Measurements from ENCODE around the gene DCTN2.

DCTN2 gene

GRCh38 chr12:57549203-57549908 is 2.4 kb upstream of the DCTN2 start:
- DNase-seq, result no peak

- no peak for DNase-seq
Observed at GRCh38 chr12:57548488-57548887, 1.5 kb upstream of the DCTN2 start.

- no peak for DNase-seq
Observed at GRCh38 chr12:57548013-57548315, 972 bp upstream of the DCTN2 start.

- DNase-seq, result no peak
Observed at GRCh38 chr12:57547288-57548012, 458 bp upstream of the DCTN2 start.

GRCh38 chr12:57545809-57546437 is 1.1 kb downstream of the DCTN2 start:
- DNase-seq, result no peak

GRCh38 chr12:57543581-57543980 is 3.4 kb downstream of the DCTN2 start:
- no peak for DNase-seq

GRCh38 chr12:57541717-57542116 is 5.3 kb downstream of the DCTN2 start:
- DNase-seq, result no peak

- no peak for DNase-seq
Observed at GRCh38 chr12:57541001-57541400, 6.0 kb downstream of the DCTN2 start.

- no peak for DNase-seq
Observed at GRCh38 chr12:57539134-57539768, 7.7 kb downstream of the DCTN2 start.

- DNase-seq, result no peak
Observed at GRCh38 chr12:57536597-57536942, 10.4 kb downstream of the DCTN2 start.

GRCh38 chr12:57535764-57536596 is 11.0 kb downstream of the DCTN2 start:
- DNase-seq, result no peak

- DNase-seq, result no peak
Observed at GRCh38 chr12:57534991-57535543, 11.9 kb downstream of the DCTN2 start.

- DNase-seq, result no peak
Observed at GRCh38 chr12:57534250-57534649, 12.7 kb downstream of the DCTN2 start.

- no peak for DNase-seq
Observed at GRCh38 chr12:57533108-57533507, 13.9 kb downstream of the DCTN2 start.

- DNase-seq, result no peak
Observed at GRCh38 chr12:57531836-57532235, 15.2 kb downstream of the DCTN2 start.

- DNase-seq, result no peak
Observed at GRCh38 chr12:57530396-57531142, 16.4 kb downstream of the DCTN2 start.

GRCh38 chr12:57529831-57530230 is 17.2 kb downstream of the DCTN2 start:
- no peak for DNase-seq

GRCh38 chr12:57528831-57529555 is 18.0 kb downstream of the DCTN2 start:
- no peak for DNase-seq

GRCh38 chr12:57528176-57528575 is 18.8 kb downstream of the DCTN2 start:
- no peak for DNase-seq

- no peak for DNase-seq
Observed at GRCh38 chr12:57527184-57527583, 19.8 kb downstream of the DCTN2 start.

GRCh38 chr12:57526477-57527126 is 20.4 kb downstream of the DCTN2 start:
- no peak for DNase-seq
